ENCODE results near the gene MAML3.

The MAML3 gene

GRCh38 chr4:140153718-140154571 is at the start of gene MAML3:
Gene MAML3, minus strand, starts transcription at chr4:140154184. Its CDS starts 857 bp downstream, at chr4:140153327.
- peak; percentile 39 to 98 (median 88) for DNase-seq

- no peak for DNase-seq
Observed at GRCh38 chr4:140198942-140199341, 45.0 kb upstream of the MAML3 start.

GRCh38 chr4:140195806-140196205 is 41.8 kb upstream of the MAML3 start:
- no peak for DNase-seq

DNA sequence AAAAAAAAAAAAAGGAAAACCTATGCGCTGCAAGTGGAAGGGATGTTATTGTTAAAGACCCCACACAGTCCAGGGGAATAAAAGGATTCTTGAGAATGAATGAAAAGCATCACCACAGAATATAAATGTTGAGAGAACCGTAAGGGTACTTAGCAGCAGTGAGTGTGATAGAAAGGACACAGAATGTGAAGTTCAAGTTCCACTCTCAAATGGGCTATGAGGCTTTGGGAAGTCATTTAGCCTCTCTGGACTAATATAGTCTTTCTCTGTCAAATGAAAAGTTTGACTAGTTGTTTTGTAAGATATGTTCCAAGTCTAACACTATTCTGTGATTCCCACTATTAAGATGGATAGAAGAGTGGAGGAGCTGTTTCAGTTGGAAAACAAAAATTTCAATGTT is 35.8 kb upstream of the MAML3 start:
- no peak for DNase-seq

DNA sequence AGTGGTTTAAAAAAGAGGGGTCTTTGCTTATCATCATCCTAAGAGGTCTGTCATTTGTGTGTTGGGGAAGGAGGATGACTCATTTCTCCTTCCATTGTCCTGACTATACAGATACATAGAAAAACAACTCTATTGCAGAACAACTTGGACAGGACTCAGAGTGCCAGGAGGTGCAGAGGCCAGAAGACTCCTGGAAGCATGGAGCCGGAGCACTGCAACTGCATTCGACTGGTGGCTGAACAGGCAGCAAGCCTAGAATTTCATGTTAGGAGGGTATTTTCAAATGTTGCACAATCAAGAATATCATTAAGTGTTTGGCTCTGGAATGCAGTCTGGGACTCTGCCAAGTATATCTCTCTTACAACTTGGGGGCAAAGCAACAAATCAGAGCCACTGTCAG is 35.0 kb upstream of the MAML3 start:
- DNase-seq, result no peak

DNA sequence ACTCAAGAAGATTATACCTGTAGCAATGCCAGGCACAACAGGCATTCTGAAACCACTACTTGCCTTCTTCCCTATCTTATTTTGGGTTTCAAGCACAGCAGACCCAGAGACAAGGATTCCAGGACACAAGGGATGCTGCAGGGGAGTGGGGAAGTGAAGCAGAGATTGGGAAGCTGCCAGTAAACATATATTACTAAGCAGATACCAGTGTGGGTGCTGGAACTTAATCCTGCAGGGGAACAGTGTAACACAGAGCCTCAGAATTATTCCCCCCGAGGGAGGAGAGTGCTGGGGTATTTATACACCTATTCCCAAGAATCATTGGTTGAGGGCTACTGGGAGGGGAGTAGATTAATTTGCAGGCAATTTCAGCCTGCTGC is 33.3 kb upstream of the MAML3 start:
- DNase-seq, result no peak

- DNase-seq, result peak in 1 of 14 donors; percentile 54
Observed at GRCh38 chr4:140186651-140187315, 32.8 kb upstream of the MAML3 start.

DNA sequence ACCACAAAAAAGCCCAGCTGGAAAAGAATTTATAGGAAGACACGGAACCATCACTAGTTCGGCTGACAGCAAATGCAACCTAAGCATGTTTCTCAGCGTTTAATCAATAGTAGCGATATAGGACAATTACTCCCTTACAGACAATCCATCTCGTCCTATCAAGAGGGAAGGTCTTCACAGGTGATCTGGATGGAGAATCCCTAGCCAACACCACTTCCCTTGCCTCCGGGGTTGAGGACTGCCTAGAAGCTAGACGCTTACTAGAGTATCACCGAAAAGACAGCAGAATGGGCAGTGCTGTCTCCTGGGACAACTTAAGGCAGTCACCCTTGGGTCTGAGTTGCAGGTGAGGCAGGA is 32.1 kb upstream of the MAML3 start:
- no peak for DNase-seq

GRCh38 chr4:140185412-140186081 is 31.6 kb upstream of the MAML3 start:
- DNase-seq, result no peak

- no peak for DNase-seq
Observed at GRCh38 chr4:140183270-140183669, 29.3 kb upstream of the MAML3 start.

GRCh38 chr4:140180577-140180976 is 26.6 kb upstream of the MAML3 start:
- no peak for DNase-seq

DNA sequence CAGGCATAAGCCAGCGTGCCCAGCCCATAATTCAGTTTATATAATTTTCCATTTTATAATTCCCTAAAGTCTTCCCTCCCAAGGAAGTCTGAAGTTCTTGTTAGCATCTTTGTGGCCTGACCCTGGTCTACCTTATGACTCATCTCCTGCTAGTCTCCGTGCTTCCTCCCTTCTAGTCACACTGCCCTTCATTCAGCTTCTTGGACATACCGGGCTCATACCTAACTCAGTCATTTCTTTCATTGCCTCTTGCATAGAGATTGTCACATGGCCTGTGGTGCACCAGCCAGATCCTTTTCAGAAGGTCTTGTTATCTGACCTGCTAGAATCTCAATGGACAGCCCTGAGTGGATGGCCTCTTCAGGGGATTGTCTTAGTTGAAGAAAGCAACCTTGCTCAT is 22.8 kb upstream of the MAML3 start:
- DNase-seq, result no peak

- DNase-seq, result no peak
Observed at GRCh38 chr4:140174543-140174942, 20.6 kb upstream of the MAML3 start.

GRCh38 chr4:140172960-140173359 is 19.0 kb upstream of the MAML3 start:
- DNase-seq, result no peak

DNA sequence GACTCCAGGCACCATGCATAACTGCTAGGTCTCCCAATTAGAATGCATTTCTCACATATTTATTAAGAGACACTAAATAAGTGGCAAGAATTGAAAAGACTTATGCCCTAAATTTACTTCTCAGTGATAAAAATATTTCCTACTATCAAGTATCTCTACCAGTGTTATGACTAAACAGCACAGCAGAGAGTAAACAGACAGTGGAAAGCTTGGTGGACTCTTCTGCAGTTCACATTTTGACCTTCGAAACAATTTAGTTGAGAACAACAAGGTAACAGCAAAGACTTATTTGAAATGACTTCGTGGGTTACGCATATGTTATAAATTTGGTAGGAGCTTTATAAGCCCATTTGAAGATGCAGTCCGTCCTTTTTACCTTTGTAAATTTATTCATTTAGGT is 16.3 kb upstream of the MAML3 start:
- no peak for DNase-seq

DNA sequence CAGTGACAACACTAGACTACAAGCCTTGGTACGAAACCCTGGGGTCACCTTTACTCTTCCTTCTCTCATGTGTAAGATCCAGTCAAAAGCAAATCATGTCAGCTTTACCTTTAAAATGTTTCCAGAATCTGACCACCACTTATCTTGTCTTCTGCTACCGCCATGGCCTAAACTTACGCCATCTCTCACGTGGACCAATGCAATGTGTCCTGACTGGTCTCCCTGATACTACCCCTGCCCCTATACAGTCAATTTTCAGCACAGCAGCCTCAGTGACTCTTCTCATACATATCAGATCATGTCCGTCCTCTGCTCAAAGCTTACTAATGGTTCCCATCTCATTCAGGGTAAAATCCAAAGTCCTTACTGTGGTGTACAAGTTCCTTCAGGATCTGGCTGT is 15.0 kb upstream of the MAML3 start:
- DNase-seq, result no peak

DNA sequence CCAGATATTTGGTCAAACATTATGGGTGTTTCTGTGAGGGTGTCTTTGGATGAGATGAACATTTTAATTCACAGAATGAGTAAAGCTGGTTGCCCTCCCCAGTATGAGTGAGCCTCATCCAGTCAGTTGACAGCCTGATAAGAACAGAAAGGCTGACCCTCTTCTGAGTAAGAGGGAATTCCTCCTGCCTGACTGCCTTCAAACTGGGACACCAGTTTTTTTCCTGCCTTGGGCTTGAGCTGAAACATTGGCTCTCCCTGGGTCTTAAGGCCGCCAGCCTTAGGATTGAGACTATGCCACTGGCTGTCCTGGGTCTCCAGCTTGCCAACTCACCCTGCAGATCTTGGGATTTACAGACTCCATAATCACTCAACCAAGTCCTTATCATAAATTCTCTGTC is 14.5 kb upstream of the MAML3 start:
- no peak for DNase-seq

DNA sequence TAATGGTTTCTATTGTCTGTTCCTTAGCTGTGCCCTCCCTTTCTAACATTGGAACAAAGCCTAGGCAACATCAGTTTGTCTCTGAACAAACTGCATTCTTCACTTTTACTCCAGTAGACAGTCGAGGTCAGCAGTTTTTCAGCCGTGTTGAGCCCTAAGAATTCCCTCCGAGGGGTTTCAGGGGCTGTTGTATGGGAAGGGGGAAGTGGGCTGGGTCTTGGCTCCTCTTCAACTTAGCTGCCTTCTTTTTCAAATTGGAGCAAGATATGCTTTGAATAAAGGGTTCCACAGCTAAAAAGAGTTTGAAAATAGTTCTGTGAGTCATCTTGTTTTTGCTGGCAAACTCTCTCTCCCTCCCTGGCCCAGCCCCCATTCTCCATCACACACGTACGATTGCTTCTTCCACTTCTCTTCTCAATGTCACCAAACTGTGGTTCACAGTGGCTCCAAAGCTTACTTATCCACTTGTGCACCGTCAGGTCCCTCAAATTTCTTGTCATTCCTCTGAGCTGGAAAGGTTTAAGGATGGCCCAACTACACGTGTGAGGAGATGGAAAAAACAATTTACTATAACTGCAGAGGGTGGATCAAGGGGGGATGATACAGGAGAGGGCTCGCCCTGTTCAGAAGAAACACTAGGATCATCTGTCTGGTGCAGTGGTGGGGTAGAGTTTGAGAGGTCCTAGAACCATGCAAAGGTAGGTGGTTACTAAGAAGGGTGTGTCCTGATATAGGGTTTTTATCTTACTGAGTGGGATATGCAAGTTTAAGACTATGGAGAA is 9.2 kb upstream of the MAML3 start:
- no peak for DNase-seq

GRCh38 chr4:140162596-140162995 is 8.6 kb upstream of the MAML3 start:
- DNase-seq, result no peak

GRCh38 chr4:140158365-140159030 is 4.5 kb upstream of the MAML3 start:
- peak in 1 of 14 donors; percentile 53 for DNase-seq

DNA sequence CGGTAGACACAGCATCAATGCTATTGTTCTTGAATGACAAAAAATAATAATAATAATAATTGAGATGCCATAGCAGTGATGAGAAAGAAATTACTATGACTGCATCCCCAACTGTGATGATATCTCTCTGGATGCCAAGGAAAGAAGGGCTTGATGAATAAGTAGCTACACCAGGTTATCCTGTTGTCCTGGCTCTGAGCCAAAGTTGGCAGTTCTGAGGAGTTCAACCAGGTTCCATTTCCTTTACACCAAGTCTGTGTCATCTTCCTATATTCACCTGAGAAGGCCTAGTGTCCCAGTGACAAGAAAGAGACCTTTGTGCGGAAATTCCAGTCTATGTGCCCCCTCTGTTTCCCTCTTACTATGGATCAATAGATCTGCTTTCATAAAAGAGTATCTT is 3.4 kb upstream of the MAML3 start:
- no peak for DNase-seq

GRCh38 chr4:140156529-140157171 is 2.7 kb upstream of the MAML3 start:
- no peak for DNase-seq

Measured in C1 segment of cervical spinal cord (tissue), 14 donors.